Fibroblast of skin of scalp (primary cell): Measurements from ENCODE around the gene ADGRD1.
"Not testable (repeated sequence)": the region's sequence is repeated elsewhere in the genome, so short reads cannot be mapped to it uniquely, and the experiment has no call there.

Source experiments
- DNase-seq: peaks from one replicate; pipeline ENCODE4 v3.0.0-alpha.2; 2013

ADGRD1 gene

DNA sequence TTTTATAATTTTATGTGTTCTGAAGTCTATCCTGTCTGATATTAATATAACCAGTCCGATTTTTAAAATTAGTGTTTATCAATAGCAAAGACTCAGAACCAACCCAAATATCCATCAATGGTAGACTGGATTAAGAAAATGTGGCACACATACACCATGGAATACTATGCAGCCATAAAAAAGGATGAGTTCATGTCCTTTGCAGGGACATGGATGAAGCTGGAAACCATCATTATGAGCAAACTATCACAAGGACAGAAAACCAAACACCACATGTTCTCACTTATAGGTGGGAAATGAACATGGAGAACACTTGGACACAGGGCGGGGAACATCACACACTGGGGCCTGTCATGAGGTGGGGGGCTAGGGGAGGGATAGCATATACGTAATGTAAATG, 16.2 kb upstream of the ADGRD1 start:
- DNase-seq, result not testable (repeated sequence)

GRCh38 chr12:130938186-130938585, 15.5 kb upstream of the ADGRD1 start:
- DNase-seq, result no peak

GRCh38 chr12:130944878-130945277, 8.8 kb upstream of the ADGRD1 start:
- no peak for DNase-seq

DNA sequence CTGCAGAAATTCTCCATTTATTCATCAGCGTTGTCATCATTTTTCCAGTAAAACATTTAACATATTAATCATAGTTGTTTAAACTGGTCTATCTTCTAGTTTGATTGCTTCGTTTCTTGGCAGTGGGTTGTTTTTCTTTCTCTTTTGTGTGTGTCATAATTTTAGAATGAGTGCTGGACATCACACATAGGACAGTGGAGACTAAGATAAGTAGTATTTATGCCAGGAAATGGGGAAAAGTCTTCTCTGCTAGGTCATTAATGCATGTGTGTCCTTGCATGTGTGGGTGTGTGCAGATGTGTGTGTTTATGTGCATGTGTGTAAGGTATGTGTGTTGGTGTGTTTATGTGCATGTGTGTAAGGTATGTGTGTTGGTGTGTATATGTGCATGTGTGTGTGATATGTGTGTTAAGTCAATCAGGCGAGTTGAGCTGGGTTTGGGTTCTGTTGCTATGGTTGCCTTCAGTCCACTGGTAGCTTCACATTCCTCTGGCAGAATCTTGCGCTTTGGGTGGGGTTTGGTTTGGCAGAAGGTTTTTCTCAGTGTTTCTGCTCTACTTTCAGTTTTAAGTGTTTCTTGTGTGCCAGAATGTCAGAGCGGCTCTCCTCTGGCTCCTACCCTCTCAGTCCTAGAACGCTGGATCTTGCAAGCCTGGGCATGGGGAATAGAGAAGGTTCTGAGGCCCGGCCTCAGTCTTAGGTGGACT, 7.8 kb upstream of the ADGRD1 start:
- peak; percentile 24 for DNase-seq

GRCh38 chr12:130947028-130947613, 6.6 kb upstream of the ADGRD1 start:
- no peak for DNase-seq

DNA sequence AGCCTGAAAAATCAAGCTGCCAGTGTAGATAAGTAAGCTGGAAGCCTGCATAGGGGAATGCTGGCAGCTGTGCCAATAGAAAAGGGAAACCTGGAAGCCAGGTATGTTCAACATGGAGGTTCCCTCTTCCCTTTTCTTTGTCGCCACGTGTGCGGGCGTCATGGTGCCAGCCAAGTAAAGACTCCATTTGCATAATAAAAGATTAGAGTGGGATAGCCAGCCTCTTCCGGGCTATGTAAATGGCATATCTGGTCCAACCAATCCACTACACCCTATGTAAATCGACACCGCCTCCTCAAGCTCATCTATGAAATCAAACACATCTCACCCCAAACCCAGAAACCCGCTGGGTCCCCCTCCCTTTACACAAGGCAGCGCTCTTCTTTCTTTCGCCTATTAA, 5.6 kb upstream of the ADGRD1 start:
- DNase-seq, result no peak

- DNase-seq, result no peak
Measured at GRCh38 chr12:130948751-130949150, 5.0 kb upstream of the ADGRD1 start.

DNA sequence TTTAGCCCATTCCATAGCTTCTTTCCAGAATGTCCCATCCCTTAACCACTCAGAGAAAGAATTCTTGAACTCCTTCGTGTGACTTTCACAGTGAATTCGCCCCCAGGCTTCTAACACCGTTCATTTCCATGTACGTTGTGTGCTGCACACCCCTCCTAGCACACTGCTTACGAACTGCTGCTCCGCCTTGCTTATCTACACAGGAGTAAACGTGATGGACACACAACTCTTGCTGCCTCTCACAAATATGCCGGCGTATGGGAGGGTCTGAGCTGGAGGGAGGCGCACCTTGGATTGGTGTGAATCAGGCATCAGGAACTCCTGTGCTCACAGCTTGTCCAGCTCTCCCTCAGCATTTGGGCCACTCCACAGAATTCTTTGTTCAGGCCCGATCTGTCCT, 3.9 kb upstream of the ADGRD1 start:
- DNase-seq, result no peak

DNA sequence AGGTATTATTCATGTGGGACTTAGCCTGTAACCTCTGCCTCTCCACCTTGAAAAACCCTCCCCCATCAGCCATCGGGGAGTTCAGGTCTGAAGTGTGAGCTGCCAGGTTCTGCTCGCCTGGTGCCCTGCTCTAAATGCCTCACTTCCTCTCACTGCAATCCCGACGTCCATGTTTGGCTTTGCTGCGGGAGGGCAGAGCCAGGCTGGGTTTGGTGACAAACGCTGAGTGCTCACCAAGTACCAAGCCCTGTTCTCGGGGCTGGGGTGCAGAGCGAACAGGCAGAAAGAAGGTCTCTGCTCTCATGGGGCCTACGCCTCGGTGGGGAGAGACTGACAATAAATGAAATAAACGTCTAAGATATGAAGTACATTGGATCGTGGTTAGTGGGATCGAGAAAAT, 2.1 kb upstream of the ADGRD1 start:
- DNase-seq, result no peak

GRCh38 chr12:130952171-130952954, 1.3 kb upstream of the ADGRD1 start:
- DNase-seq, result no peak

DNA sequence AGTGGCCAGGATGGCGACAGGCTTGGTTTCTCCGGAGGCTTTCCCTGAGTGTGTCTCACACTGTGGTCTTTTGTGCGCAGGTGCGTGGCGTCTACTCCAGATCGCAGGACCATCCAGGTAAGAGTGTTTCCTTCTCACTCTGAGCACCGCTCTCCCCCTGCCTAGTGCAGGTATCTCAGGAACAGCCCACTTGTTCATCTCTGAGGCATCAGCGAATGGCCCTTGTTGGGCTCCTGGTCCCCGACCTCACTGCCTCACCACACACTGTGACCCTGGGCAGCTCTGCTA, 781 bp downstream of the ADGRD1 start:
- DNase-seq, result no peak

- no peak for DNase-seq
Measured at GRCh38 chr12:130955238-130955816, 1.6 kb downstream of the ADGRD1 start.

- DNase-seq, result no peak
Measured at GRCh38 chr12:130956009-130956408, 2.3 kb downstream of the ADGRD1 start.

GRCh38 chr12:130956456-130957303, 3.0 kb downstream of the ADGRD1 start:
- DNase-seq, result no peak

- no peak for DNase-seq
Measured at GRCh38 chr12:130957304-130957621, 3.6 kb downstream of the ADGRD1 start.

DNA sequence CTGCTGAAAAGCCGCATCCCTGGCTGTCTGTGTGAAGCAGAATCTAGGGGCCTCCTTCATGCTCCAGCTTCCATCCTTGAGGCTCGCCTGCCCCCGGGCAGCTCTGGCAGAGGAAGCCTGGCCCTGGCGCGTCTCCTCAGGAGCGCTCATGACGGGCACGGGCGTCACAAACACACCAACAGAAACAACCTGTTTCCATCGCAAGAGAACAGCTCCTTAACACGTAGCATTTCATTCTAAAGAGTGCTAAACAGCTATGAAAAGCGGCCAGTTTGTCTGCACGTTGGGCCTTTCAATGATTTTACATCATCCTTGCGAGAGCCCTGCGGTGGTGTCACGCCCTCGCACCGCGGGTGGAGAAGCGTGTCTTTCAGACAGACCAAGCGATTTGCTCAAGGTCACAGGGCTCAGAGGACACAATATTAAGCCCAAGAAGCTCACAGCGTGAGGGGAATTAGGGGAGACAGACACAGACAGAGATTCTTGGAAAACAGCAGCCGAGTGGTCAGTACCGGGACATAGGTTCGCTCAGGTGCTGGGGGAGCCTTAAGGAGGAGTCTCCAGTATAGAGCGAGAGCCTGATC, 4.9 kb downstream of the ADGRD1 start:
- DNase-seq, result no peak

- no peak for DNase-seq
Measured at GRCh38 chr12:130959632-130960031, 5.9 kb downstream of the ADGRD1 start.

- no peak for DNase-seq
Measured at GRCh38 chr12:130960058-130960457, 6.4 kb downstream of the ADGRD1 start.

GRCh38 chr12:130960787-130961186, 7.1 kb downstream of the ADGRD1 start:
- DNase-seq, result no peak

DNA sequence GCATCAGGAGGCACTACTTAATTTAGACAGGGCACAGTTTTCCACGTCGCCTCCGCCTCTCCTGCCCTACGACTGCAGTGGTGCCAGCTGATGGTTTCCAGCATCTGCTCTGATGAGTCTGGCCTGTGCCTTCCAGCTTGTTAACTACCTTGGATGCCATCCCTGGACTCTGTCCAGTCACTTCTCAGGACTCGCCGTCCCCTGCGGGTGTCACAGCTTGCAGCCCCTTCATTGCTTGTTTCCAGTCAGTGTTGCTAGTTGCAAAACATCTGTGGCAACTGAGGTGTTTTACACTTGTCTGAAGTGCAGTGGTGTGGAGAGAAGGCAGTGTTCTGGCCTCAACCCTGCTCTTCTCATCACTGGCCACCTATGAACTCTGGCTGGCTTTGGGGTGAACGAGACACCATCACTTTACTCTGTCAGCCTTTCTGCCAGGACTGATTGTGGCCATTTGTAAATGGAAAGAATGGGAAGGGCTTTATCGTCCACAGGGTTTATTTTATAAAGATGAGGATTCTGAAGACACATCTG, 8.3 kb downstream of the ADGRD1 start:
- DNase-seq, result no peak

GRCh38 chr12:130965214-130965613, 11.5 kb downstream of the ADGRD1 start:
- DNase-seq, result no peak

GRCh38 chr12:130965668-130966067, 12.0 kb downstream of the ADGRD1 start:
- DNase-seq, result peak; percentile 28
